ENCODE results near the gene FAM20B.
"Not testable (repeated sequence)": the region's sequence is repeated elsewhere in the genome, so short reads cannot be mapped to it uniquely, and the experiment has no call there.

FAM20B gene, protein sequence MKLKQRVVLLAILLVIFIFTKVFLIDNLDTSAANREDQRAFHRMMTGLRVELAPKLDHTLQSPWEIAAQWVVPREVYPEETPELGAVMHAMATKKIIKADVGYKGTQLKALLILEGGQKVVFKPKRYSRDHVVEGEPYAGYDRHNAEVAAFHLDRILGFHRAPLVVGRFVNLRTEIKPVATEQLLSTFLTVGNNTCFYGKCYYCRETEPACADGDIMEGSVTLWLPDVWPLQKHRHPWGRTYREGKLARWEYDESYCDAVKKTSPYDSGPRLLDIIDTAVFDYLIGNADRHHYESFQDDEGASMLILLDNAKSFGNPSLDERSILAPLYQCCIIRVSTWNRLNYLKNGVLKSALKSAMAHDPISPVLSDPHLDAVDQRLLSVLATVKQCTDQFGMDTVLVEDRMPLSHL

DNA sequence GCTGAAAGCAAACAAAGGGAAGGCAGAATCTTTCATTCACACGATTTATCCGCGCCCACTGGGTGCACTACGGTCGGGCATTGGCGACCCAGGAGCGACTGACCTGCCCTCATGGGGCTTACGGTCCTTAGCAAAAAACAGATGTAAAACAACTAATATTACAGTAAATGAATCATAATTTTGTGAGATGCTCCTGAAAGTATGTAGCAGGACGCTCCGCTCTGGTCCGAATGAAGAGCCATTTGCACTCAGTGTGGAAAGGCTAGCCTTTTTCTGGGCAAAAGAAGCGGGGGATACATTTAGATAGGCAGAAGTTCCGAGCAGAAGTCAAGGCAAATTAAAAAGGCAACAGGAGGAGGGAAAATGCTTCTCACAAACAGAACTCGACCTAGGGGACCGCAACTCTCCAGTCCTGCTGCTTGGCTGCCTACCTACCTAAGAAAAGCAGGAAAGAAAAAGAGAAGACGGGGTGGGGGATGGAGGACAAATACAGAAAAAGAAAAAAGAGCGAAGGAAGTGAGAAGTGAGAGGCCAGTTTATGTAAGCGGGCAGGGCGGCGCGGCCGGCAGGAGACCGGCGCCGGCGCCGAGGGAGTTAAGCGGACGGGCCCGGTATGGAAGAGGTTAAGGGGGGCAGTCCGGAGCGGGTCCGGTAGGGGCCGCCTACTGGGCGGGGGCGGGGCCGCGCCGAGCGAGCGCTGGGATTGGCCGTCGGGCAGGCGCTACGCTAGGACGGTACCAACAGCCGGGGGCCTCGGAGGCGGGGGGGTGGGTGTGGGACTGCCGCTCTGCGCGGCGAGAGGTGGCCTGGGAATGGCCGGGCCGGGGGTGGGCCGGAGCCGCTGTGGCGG is at the start of gene FAM20B:
FAM20B (plus strand) TSS at position 770 of the 850 bp plus-strand sequence. CDS start 17,954 bp downstream, outside the sequence.
- H3K4me3 ChIP-seq (ENCODE audit: low read depth, low read length), result peak within 1 kb of the TSS; percentile 77

DNA sequence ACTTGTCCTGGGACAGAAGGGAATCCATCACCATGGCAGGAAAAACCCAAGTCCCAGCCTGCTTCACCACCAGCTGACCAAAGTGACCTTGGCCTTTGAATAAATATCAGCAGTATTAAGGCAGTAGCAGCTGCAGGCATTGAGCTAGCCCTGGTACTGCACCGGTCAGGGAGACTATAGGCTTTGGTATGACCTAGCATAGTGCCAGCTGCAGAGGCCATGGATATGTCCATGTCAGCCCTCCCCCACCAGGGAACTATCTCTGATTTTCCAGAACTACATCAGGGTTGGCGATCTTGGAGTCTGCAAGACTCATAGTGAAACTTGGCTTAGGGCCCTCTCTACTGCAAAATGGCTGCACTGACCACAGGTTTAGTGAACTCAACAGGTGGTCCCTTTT is 49.2 kb upstream of the FAM20B start:
- H3K4me3 ChIP-seq (ENCODE audit: low read depth, low read length), result no peak overlapping the region

DNA sequence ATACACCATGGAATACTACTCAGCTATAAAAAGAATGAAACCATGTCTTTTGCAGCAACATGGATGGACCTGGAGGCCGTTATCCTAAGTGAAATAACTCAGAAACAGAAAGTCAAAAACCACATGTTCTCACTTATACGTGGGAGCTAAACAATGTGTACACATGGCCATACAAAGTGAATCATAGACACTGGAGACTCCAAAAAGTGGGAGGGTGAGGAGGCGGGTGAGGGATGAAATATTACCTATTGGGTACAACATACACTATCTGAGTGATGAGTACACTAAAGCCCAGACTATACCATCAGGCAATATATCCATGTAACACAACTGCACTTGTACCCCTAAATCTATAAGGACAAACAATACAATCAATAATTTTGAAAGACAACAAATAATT is 39.5 kb upstream of the FAM20B start:
- no peak overlapping the region for H3K4me3 ChIP-seq (ENCODE audit: low read depth, low read length)

DNA sequence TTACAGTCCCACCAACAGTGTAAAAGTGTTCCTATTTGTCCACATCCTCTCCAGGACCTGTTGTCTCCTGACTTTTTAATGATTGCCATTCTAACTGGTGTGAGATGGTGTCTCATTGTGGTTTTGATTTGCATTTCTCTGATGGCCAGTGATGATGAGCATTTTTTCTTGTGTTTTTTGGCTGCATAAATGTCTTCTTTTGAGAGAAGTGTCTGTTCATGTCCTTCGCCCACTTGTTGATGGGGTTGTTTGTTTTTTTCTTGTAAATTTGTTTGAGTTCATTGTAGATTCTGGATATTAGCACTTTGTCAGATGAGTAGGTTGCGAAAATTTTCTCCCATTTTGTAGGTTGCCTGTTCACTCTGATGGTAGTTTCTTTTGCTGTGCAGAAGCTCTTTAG is 37.5 kb upstream of the FAM20B start:
- not testable (repeated sequence) for H3K4me3 ChIP-seq (ENCODE audit: low read depth, low read length)

DNA sequence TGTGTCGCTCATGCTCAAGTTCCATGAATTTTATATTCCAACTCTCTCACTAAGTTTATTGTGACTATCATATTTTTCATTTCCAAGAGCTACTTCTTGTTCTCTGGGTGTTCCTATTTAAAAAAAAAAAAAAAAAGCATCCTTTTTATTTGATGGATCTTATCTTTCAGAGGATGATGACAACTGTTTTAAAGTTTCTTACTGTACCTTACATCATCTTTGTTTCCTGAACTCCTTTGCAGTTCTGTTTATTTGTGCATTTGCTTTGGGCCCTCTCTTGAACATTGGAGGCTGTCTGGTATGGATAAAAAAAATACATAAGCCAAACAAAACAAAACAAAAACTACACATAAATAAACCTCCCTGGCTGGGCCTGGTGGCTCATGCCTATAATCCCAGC is 32.1 kb upstream of the FAM20B start:
- H3K4me3 ChIP-seq (ENCODE audit: low read depth, low read length), result no peak overlapping the region

DNA sequence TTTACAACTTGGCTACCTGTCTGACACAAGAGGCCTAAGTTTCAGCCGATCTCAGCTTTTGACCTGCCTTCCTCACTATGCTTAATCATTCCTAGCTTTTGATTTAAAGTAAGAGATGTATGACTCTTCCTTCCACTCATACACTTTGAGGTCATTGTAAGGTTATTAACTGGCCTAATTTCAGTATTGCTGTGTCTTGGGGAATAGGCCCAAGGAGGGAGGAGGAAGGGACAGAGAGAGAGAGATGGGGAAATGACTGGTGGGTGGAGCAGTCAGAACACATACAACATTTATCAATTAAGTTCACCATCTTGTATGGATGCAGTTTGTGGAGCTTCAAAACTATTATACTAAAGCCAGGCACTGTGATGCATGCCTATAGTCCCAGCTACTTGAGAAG is 28.3 kb upstream of the FAM20B start:
- no peak overlapping the region for H3K4me3 ChIP-seq (ENCODE audit: low read depth, low read length)

DNA sequence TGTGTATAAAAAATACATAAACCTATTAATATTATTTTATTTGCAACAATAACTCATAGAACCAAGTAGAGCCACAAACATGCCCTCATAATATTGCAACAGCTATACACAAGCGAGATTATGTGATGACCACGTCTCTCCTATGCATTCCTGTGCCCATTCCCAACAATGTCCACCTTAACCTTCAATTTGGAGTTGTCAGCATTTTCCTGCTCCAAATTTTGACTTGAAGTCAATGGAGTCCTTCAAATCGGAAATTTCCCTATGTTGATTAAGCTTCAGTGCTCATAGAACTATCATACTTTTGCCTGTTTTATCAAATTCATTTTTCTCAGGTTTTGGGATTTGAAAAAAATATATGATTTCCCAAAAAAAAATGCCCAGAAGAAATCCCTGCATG is 27.4 kb upstream of the FAM20B start:
- no peak overlapping the region for H3K4me3 ChIP-seq (ENCODE audit: low read depth, low read length)

DNA sequence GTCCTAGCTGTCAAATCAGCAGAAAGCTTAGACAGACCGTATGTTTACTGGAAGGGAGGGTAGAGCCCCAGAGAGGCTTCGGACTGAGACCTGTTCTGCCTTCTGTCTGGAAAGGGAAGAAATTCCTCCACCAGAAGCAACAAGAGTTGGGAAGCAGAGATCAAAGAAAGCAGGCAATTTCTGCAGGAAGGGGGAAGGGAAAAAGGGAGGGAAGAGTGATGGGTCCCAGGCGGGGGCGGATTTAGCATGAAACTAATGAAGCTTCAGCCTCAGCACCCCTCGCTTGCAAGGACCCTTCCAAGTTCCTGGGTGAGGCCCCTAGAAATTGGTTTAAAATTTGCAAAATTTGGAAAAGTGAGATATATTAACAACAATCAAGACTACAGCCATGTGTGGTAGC is 26.6 kb upstream of the FAM20B start:
- H3K4me3 ChIP-seq (ENCODE audit: low read depth, low read length), result no peak overlapping the region

DNA sequence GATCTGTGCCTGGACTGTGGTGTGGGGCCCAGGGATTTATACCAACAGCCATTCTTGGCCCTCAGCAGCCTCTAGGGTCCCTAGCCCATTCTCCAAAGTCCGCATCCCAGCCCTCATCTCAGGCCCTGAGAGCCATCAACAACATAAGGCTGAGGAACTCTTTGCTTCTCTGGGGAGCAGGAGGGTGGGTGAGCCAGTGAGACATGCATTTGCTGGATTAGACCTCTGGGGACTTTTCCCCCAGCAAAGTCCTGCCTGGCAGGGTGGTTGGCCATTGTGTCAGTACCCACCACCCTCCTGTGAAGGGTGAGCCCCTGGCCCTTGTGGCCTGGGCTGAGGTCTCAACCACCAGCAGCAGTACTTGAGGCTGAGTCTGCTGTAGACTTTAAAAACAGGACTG is 24.2 kb upstream of the FAM20B start:
- no peak overlapping the region for H3K4me3 ChIP-seq (ENCODE audit: low read depth, low read length)

DNA sequence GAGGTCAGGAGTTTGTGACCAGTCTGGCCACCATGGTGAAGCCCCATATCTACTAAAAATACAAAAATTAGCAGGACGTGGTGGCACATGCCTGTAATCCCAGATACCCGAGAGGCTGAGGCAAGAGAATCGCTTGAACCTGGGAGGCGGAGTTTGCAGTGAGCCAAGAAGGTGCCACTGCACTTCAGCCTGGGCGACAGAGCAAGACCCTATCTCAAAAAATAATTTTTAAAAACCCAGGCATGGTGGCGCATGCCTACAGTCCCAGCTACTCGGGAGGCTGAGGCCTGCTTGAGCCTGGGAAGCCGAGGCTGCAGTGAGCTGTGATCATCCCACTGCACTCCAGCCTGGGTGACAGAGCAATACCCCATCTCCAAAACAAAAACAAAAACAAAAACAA is 23.6 kb upstream of the FAM20B start:
- not testable (repeated sequence) for H3K4me3 ChIP-seq (ENCODE audit: low read depth, low read length)

DNA sequence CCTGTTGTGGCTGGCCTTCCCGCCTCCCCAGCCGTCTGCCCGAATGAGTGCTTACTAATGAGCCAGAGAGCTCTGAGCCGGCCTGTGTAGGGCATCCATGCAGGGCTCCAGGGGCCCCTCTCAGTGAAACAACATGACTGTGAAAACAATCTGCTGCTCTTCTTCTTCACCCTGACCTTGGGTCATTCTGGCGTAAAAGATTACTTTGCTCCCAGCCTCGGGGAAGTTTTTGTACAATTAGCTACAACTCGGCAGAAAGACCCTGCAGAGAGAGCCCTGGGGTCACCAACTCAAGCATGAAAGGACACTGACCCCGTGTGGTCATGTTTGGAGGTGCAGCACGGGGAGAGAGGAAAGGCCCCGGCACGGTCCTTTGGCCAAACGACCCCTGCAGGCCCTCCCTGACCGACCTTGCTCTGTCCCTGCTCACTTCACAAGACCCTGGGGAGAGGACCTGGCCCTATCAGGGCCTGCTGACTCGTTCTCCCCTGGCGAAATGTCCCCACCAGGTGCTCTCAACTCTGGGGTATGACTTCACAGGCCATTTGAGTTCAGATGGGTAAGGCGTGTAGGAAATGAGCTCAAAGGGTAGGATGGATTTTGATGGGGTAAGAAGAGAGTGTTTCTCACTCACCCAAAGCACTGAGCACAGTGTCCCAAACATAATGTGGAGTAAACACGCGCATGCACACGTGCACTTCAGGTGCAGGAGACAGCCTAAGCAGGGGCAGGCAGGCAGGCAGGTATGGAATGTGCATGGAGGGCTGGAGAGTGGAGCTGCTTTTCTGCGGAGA is 22.9 kb upstream of the FAM20B start:
- no peak overlapping the region for H3K4me3 ChIP-seq (ENCODE audit: low read depth, low read length)

DNA sequence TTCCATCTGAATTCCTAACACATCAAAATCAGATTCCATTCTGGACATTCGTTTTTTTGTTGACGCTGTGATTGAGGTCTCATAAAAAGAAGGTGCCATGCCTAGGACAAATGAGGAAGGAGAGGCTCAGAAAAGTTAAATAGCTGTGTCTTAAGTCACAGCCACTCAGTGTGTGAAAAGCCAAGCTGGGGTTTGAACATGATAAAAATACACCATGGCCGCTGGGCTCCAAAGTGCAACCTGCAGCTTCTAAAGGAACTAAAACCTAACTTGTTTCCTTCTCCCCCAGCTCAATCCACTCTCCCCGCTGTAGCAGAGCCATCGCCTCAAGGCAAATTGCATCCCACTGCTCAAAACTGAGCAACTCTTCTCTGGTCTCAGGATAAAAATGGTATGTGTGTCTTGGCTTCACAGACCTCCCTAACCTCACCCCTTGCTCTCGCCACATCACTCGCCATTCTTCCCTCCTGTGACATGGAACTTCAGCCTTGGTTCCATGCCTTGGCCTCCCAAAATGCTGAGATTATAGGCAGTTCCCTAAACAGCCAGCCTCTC is 22.1 kb upstream of the FAM20B start:
- H3K4me3 ChIP-seq (ENCODE audit: low read depth, low read length), result no peak overlapping the region

DNA sequence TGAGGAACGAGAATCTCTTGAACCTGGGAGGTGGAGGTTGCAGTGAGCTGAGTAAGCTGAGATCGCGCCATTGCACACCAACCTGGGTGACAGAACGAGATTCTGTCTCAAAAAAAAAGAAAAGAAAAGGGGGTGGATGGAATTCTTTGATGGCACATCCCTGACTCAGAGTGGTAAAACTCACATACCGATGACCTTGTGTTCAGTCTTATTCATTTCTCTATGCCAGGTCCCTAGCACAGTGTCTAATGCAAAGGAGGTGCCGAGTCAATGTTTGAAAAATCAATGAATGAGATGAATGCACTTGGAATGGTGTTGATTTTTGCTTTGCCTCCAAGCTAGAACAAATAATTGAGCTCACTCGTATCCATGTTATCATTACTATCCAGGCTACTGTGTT is 18.5 kb upstream of the FAM20B start:
- H3K4me3 ChIP-seq (ENCODE audit: low read depth, low read length), result no peak overlapping the region

DNA sequence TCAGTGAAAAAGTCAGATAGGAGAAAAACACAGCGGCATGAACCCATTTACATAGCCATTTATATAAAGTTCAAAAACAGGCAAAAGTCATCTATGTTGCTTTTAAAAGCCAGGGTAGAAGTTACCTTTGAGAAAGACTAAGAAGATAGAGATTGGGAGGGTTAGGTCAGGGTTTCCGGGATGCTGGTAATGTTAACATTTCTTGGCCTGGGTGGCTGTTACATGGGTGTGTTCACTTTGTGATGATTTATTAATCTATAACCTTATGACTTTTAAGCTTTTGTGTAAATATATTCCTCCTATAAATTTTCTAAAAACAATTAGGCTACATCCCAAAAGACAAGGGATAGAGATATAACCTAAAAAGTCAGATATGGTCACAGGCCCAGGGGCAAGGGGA is 15.0 kb upstream of the FAM20B start:
- H3K4me3 ChIP-seq (ENCODE audit: low read depth, low read length), result no peak overlapping the region

DNA sequence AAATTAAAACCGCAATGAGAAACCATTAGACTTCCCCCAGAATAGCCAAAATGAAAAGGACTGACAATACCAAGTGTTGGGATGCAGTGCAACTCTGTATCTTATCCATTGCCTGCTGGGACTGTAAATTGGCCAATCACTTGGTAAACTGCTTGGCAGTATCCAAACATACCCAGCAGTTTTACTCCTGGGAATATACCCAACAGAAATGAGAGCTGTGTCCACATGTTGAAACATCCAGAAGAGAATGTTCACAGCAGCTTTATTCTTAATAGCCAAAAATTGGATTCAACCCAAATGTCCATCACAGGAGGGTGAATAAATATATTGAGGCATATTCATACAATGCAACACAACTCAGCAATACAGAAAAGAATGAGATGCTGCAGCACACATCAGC is 13.7 kb upstream of the FAM20B start:
- no peak overlapping the region for H3K4me3 ChIP-seq (ENCODE audit: low read depth, low read length)

DNA sequence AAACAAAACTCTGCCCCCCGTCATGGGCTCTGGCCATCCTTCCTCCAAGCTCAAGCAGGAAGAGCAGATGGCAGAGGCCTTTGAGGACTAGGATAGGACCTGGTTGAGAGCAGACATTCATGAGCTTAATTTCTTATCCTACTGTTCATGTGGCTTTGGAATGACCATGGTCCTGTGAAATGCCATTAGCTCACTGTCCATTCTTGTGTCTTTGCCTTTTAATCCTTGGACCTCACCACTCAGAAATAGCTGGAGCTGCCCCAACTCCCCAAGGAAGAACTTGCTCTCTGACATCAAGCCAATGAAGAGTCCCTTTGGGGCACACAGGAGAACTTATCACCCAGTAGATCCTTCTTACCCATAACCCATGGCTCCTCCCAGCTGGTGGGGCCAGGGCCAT is 11.6 kb upstream of the FAM20B start:
- no peak overlapping the region for H3K4me3 ChIP-seq (ENCODE audit: low read depth, low read length)

DNA sequence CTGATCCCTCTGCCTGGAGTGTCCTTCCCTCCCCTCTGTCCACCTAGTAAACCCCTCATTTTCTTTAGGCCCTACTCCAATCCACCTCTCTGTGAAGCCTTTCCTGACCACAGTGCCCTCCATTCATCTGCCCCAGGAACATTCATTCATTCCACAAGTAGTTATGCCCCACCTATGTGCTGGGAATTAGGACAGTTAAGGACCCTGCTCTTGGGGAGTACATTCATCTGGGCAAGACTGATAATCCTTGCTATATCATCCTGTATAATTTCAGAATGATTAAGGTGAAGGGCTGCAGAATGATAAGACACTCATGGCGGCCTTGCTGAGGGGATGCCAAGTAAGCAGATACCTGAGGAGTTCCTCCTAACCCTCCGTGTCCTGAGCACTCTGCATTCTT is 10.3 kb upstream of the FAM20B start:
- no peak overlapping the region for H3K4me3 ChIP-seq (ENCODE audit: low read depth, low read length)

DNA sequence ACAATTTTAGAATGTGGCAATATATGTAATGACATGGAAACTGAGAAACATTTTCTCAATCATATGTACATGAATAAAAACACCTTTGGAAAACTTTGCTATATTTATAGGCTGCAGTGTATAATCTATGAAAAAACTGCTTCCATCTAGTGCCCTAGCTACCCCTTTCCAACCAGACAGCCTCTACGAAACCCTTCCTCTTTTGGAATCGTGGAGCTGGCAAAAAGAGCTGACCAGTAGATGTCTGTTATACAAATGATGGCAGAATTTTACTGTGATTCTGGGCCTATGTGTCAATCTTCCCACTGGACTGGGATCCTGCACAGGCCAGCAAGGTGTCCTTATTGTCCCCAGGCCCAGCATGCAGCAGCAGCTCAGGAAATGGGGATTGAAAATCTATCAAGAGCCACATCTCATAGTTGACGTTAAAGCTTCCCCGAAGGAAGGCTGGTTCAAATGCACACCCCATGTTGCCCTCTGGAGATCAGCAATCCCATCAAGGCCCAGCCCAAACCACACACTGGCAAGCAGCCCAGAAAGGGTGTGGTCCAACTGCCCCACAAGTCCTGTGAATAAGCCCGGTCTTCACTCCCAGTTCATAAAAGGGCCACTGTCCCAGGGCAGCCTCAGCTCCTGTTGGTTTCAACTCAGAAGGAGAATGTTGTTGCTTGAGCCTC is 8.8 kb upstream of the FAM20B start:
- no peak overlapping the region for H3K4me3 ChIP-seq (ENCODE audit: low read depth, low read length)

DNA sequence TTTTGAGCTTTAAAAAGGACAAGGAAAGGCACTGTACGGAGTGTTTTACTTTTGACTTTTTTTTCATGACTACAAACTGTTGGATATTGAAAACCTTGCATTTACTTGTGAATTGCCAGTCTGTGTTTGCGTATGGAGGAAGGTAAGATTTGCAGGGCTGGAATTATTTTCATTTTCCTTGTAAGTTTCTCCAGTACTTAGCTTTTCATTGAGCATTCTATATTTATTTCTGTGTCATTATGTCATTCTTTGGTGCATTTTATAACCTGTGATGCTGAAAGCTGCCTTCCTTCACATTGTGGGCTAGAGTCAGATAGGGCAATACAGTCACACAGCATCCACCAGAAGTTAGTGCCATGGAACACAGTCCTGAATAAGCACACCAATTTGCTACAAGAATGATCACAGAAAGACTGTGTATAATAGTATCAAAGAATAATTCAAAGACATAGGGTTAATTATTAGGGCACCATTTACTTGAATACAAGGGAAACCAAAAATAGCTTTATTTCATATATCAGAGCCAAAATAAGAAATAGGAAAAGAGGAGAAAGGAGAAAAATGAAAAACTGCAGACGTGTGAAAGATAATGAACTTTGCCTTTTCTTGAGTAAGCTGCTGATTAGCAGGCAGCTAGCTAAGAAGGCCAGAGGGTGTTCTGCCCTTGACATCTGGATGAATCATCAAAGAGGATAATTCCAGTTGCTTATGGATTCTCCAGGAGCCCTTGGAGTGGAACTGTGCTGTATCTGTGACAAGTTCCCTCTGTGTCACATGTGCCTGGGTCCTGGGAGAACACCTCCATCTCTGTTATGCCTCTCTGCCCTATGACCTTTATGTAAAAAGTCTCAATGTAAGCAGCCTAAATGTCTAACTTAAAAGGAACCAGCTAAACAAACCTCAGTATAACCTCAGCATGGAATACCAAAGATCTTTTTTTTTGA is 8.0 kb upstream of the FAM20B start:
- no peak overlapping the region for H3K4me3 ChIP-seq (ENCODE audit: low read depth, low read length)
